ENCODE data around the gene FAM216B.
A peak's percentile ranks its signal among the peaks of the same experiment; 100 is the strongest.
"Not testable (repeated sequence)": the region's sequence is repeated elsewhere in the genome, so short reads cannot be mapped to it uniquely, and the experiment has no call there.

Gene FAM216B

GRCh38 chr13:42807866-42808265 is 26.5 kb downstream of the FAM216B start:
- peak in 1 of 3 donors; percentile 11 for DNase-seq
- H3K27ac ChIP-seq (ENCODE audit: insufficient read depth in 1 of 2, low read depth in 1 of 2, low read length in 2 of 2, poor library complexity in 1 of 2, severe bottlenecking in 2 of 2), result no peak overlapping the region
- H3K27me3 ChIP-seq (replicated peaks in 2 of 5; ENCODE audit: control insufficient read depth in 4 of 5, insufficient read depth in 5 of 5, low read length in 4 of 5), result no peaks in the 10 kb centered on the region
- CTCF ChIA-PET, result no interaction called here
- H3K4me1 ChIP-seq (ENCODE audit: control extremely low read depth in 1 of 4, control insufficient read depth in 4 of 4, insufficient read depth in 4 of 4, low read length in 3 of 4), result peaks cover 0 to 10% (median 0%) of the 10 kb centered on the region in 4 experiments
- 93% methylated on average over 3 of the region's 4 CpGs for WGBS (ENCODE audit: insufficient coverage)
- H3K9me3 ChIP-seq (ENCODE audit: control extremely low read depth in 1 of 5, control insufficient read depth in 4 of 5, insufficient read depth in 2 of 5, low read depth in 1 of 5, low read length in 4 of 5), result peaks cover 0 to 2% (median 0%) of the 10 kb centered on the region in 5 experiments
- POLR2A ChIA-PET, result no interaction called here
- H3K36me3 ChIP-seq (ENCODE audit: control insufficient read depth in 4 of 4, insufficient read depth in 4 of 4, low read length in 3 of 4), result no peaks in the 10 kb centered on the region
- no peak overlapping the region for H3K4me3 ChIP-seq (ENCODE audit: control insufficient read depth in 1 of 7, extremely low read depth in 1 of 7, insufficient read depth in 4 of 7, low read depth in 2 of 7, low read length in 6 of 7)

- CTCF ChIA-PET, result no interaction called here
- 87% methylated on average over 5 of the region's 5 CpGs for WGBS (ENCODE audit: insufficient coverage)
- DNase-seq, result no peak
- H3K36me3 ChIP-seq (ENCODE audit: control insufficient read depth in 4 of 4, insufficient read depth in 4 of 4, low read length in 3 of 4), result no peaks in the 10 kb centered on the region
- POLR2A ChIA-PET, result no interaction called here
- H3K4me3 ChIP-seq (ENCODE audit: control insufficient read depth in 1 of 7, extremely low read depth in 1 of 7, insufficient read depth in 4 of 7, low read depth in 2 of 7, low read length in 6 of 7), result no peak overlapping the region
- H3K27me3 ChIP-seq (replicated peaks in 2 of 5; ENCODE audit: control insufficient read depth in 4 of 5, insufficient read depth in 5 of 5, low read length in 4 of 5), result no peaks in the 10 kb centered on the region
- peaks cover 0 to 2% (median 0%) of the 10 kb centered on the region in 5 experiments for H3K9me3 ChIP-seq (ENCODE audit: control extremely low read depth in 1 of 5, control insufficient read depth in 4 of 5, insufficient read depth in 2 of 5, low read depth in 1 of 5, low read length in 4 of 5)
- H3K4me1 ChIP-seq (ENCODE audit: control extremely low read depth in 1 of 4, control insufficient read depth in 4 of 4, insufficient read depth in 4 of 4, low read length in 3 of 4), result peaks cover 0 to 10% (median 0%) of the 10 kb centered on the region in 4 experiments
- no peak overlapping the region for H3K27ac ChIP-seq (ENCODE audit: insufficient read depth in 1 of 2, low read depth in 1 of 2, low read length in 2 of 2, poor library complexity in 1 of 2, severe bottlenecking in 2 of 2)
Measured at GRCh38 chr13:42808341-42808940, 27.1 kb downstream of the FAM216B start.

GRCh38 chr13:42812316-42812715 is 30.9 kb downstream of the FAM216B start:
- Histone ChIP-seq H3K27me3 (replicated peaks in 2 of 5; ENCODE audit: control insufficient read depth in 4 of 5, insufficient read depth in 5 of 5, low read length in 4 of 5) (no peaks in the 10 kb centered on the region), H3K4me3 (ENCODE audit: control insufficient read depth in 1 of 7, extremely low read depth in 1 of 7, insufficient read depth in 4 of 7, low read depth in 2 of 7, low read length in 6 of 7) (no peak overlapping the region), H3K36me3 (ENCODE audit: control insufficient read depth in 4 of 4, insufficient read depth in 4 of 4, low read length in 3 of 4) (no peaks in the 10 kb centered on the region), H3K27ac (ENCODE audit: insufficient read depth in 1 of 2, low read depth in 1 of 2, low read length in 2 of 2, poor library complexity in 1 of 2, severe bottlenecking in 2 of 2) (no peak overlapping the region), H3K4me1 (ENCODE audit: control extremely low read depth in 1 of 4, control insufficient read depth in 4 of 4, insufficient read depth in 4 of 4, low read length in 3 of 4) (peaks cover 0 to 7% (median 0%) of the 10 kb centered on the region in 4 experiments), H3K9me3 (ENCODE audit: control extremely low read depth in 1 of 5, control insufficient read depth in 4 of 5, insufficient read depth in 2 of 5, low read depth in 1 of 5, low read length in 4 of 5) (peaks cover 0 to 3% (median 0%) of the 10 kb centered on the region in 5 experiments)
- WGBS (ENCODE audit: insufficient coverage), result 98% methylated on average over 5 of the region's 5 CpGs
- no peak for DNase-seq
- ChIA-PET POLR2A (no interaction called here), CTCF (interaction anchor here (1.0 kb wide), 1 partner anchor 13 kb away, joined by 4 read pairs; no protein-coding TSS in a partner anchor)

- CTCF ChIA-PET, result no interaction called here
- no peaks in the 10 kb centered on the region for H3K27me3 ChIP-seq (replicated peaks in 2 of 5; ENCODE audit: control insufficient read depth in 4 of 5, insufficient read depth in 5 of 5, low read length in 4 of 5)
- no peaks in the 10 kb centered on the region for H3K36me3 ChIP-seq (ENCODE audit: control insufficient read depth in 4 of 4, insufficient read depth in 4 of 4, low read length in 3 of 4)
- no peak overlapping the region for H3K4me3 ChIP-seq (ENCODE audit: control insufficient read depth in 1 of 7, extremely low read depth in 1 of 7, insufficient read depth in 4 of 7, low read depth in 2 of 7, low read length in 6 of 7)
- peaks cover 0 to 4% (median 3%) of the 10 kb centered on the region in 5 experiments for H3K9me3 ChIP-seq (ENCODE audit: control extremely low read depth in 1 of 5, control insufficient read depth in 4 of 5, insufficient read depth in 2 of 5, low read depth in 1 of 5, low read length in 4 of 5)
- no peak overlapping the region for H3K27ac ChIP-seq (ENCODE audit: insufficient read depth in 1 of 2, low read depth in 1 of 2, low read length in 2 of 2, poor library complexity in 1 of 2, severe bottlenecking in 2 of 2)
- no peak for DNase-seq
- H3K4me1 ChIP-seq (ENCODE audit: control extremely low read depth in 1 of 4, control insufficient read depth in 4 of 4, insufficient read depth in 4 of 4, low read length in 3 of 4), result no peaks in the 10 kb centered on the region
- POLR2A ChIA-PET, result no interaction called here
Measured at GRCh38 chr13:42814868-42815267, 33.5 kb downstream of the FAM216B start.

GRCh38 chr13:42815681-42816080 is 34.3 kb downstream of the FAM216B start:
- Histone ChIP-seq H3K27me3 (replicated peaks in 2 of 5; ENCODE audit: control insufficient read depth in 4 of 5, insufficient read depth in 5 of 5, low read length in 4 of 5) (no peaks in the 10 kb centered on the region), H3K4me1 (ENCODE audit: control extremely low read depth in 1 of 4, control insufficient read depth in 4 of 4, insufficient read depth in 4 of 4, low read length in 3 of 4) (no peaks in the 10 kb centered on the region), H3K4me3 (ENCODE audit: control insufficient read depth in 1 of 7, extremely low read depth in 1 of 7, insufficient read depth in 4 of 7, low read depth in 2 of 7, low read length in 6 of 7) (no peak overlapping the region), H3K27ac (ENCODE audit: insufficient read depth in 1 of 2, low read depth in 1 of 2, low read length in 2 of 2, poor library complexity in 1 of 2, severe bottlenecking in 2 of 2) (no peak overlapping the region), H3K36me3 (ENCODE audit: control insufficient read depth in 4 of 4, insufficient read depth in 4 of 4, low read length in 3 of 4) (no peaks in the 10 kb centered on the region), H3K9me3 (ENCODE audit: control extremely low read depth in 1 of 5, control insufficient read depth in 4 of 5, insufficient read depth in 2 of 5, low read depth in 1 of 5, low read length in 4 of 5) (peaks cover 0 to 4% (median 3%) of the 10 kb centered on the region in 5 experiments)
- DNase-seq, result no peak
- 100% methylated on average over 3 of the region's 3 CpGs for whole genome bisulfite sequencing (ENCODE audit: insufficient coverage)
- ChIA-PET POLR2A (no interaction called here), CTCF (no interaction called here)

- Histone ChIP-seq H3K27me3 (replicated peaks in 2 of 5; ENCODE audit: control insufficient read depth in 4 of 5, insufficient read depth in 5 of 5, low read length in 4 of 5) (no peaks in the 10 kb centered on the region), H3K27ac (ENCODE audit: insufficient read depth in 1 of 2, low read depth in 1 of 2, low read length in 2 of 2, poor library complexity in 1 of 2, severe bottlenecking in 2 of 2) (no peak overlapping the region), H3K4me3 (ENCODE audit: control insufficient read depth in 1 of 7, extremely low read depth in 1 of 7, insufficient read depth in 4 of 7, low read depth in 2 of 7, low read length in 6 of 7) (no peak overlapping the region), H3K9me3 (ENCODE audit: control extremely low read depth in 1 of 5, control insufficient read depth in 4 of 5, insufficient read depth in 2 of 5, low read depth in 1 of 5, low read length in 4 of 5) (peaks cover 0 to 4% (median 3%) of the 10 kb centered on the region in 5 experiments), H3K4me1 (ENCODE audit: control extremely low read depth in 1 of 4, control insufficient read depth in 4 of 4, insufficient read depth in 4 of 4, low read length in 3 of 4) (no peaks in the 10 kb centered on the region), H3K36me3 (ENCODE audit: control insufficient read depth in 4 of 4, insufficient read depth in 4 of 4, low read length in 3 of 4) (no peaks in the 10 kb centered on the region)
- DNase-seq, result no peak
- CTCF ChIA-PET, result no interaction called here
- POLR2A ChIA-PET, result no interaction called here
- WGBS (ENCODE audit: insufficient coverage), result 80% methylated on average over 1 of the region's 2 CpGs
Measured at GRCh38 chr13:42816538-42816937, 35.2 kb downstream of the FAM216B start.

- H3K4me1 ChIP-seq (ENCODE audit: control extremely low read depth in 1 of 4, control insufficient read depth in 4 of 4, insufficient read depth in 4 of 4, low read length in 3 of 4); H3K27me3 ChIP-seq (replicated peaks in 2 of 5; ENCODE audit: control insufficient read depth in 4 of 5, insufficient read depth in 5 of 5, low read length in 4 of 5); CTCF ChIA-PET; H3K4me3 ChIP-seq (ENCODE audit: control insufficient read depth in 1 of 7, extremely low read depth in 1 of 7, insufficient read depth in 4 of 7, low read depth in 2 of 7, low read length in 6 of 7); H3K27ac ChIP-seq (ENCODE audit: insufficient read depth in 1 of 2, low read depth in 1 of 2, low read length in 2 of 2, poor library complexity in 1 of 2, severe bottlenecking in 2 of 2); H3K36me3 ChIP-seq (ENCODE audit: control insufficient read depth in 4 of 4, insufficient read depth in 4 of 4, low read length in 3 of 4); DNase-seq; H3K9me3 ChIP-seq (ENCODE audit: control extremely low read depth in 1 of 5, control insufficient read depth in 4 of 5, insufficient read depth in 2 of 5, low read depth in 1 of 5, low read length in 4 of 5); POLR2A ChIA-PET: not testable (repeated sequence)
- WGBS (ENCODE audit: insufficient coverage), result no CpG with 5 or more reads among the region's 1 CpG
Measured at GRCh38 chr13:42819687-42820086, 38.3 kb downstream of the FAM216B start.

All from common myeloid progenitor, CD34-positive (primary cell).